ENCODE measurements around the gene CUTA.

The CUTA gene

DNA sequence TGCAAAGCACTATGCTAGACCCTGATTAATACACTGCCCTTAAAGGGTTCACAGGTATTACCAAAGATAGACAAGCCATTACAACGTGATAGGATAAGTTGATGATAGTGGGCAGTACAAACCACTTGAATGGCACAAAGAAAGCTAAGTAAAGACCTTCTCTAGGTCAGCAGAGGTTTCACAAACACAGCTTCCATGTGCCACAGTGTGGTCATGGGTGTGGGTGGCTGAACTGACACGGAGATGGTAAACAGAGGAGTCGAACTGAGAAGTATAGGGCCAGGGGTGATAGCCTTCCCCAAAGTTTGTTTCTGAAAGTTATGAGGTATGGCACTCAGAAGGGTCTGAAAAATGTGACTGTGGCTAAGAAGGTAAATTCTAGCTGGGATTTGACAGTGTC lies 40.8 kb upstream of the CUTA start:
- Histone ChIP-seq H3K4me3 (ENCODE audit: low read length) (no peak overlapping the region), H3K4me2 (ENCODE audit: low read length) (no peak overlapping the region), H3K27me3 (ENCODE audit: low read depth, low read length) (no peaks in the 10 kb centered on the region), H3K4me1 (ENCODE audit: low read length) (peaks cover 6% of the 10 kb centered on the region; the same call in 1 of the 2 replicates), H3K9ac (ENCODE audit: low read length) (no peak overlapping the region), H3K27ac (ENCODE audit: low read length) (no peak overlapping the region), H2AFZ (ENCODE audit: low read depth, low read length) (no peak overlapping the region), H3K79me2 (ENCODE audit: low read length) (peaks cover 14% of the 10 kb centered on the region), H3K9me3 (ENCODE audit: insufficient read depth, low read length) (no peaks in the 10 kb centered on the region), H4K20me1 (ENCODE audit: insufficient read depth, low read length) (no peaks in the 10 kb centered on the region), H3K36me3 (replicated peaks; ENCODE audit: low read depth, low read length) (peaks cover 5% of the 10 kb centered on the region)
- TF ChIP-seq, protein P1, sequence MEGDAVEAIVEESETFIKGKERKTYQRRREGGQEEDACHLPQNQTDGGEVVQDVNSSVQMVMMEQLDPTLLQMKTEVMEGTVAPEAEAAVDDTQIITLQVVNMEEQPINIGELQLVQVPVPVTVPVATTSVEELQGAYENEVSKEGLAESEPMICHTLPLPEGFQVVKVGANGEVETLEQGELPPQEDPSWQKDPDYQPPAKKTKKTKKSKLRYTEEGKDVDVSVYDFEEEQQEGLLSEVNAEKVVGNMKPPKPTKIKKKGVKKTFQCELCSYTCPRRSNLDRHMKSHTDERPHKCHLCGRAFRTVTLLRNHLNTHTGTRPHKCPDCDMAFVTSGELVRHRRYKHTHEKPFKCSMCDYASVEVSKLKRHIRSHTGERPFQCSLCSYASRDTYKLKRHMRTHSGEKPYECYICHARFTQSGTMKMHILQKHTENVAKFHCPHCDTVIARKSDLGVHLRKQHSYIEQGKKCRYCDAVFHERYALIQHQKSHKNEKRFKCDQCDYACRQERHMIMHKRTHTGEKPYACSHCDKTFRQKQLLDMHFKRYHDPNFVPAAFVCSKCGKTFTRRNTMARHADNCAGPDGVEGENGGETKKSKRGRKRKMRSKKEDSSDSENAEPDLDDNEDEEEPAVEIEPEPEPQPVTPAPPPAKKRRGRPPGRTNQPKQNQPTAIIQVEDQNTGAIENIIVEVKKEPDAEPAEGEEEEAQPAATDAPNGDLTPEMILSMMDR (IDR thresholded peaks at IDR 0.05; ENCODE audit: low read depth, low read length): no peak
- TF ChIP-seq EZH2phosphoT487 (IDR thresholded peaks at IDR 0.05; ENCODE audit: low read depth): no peak

DNA sequence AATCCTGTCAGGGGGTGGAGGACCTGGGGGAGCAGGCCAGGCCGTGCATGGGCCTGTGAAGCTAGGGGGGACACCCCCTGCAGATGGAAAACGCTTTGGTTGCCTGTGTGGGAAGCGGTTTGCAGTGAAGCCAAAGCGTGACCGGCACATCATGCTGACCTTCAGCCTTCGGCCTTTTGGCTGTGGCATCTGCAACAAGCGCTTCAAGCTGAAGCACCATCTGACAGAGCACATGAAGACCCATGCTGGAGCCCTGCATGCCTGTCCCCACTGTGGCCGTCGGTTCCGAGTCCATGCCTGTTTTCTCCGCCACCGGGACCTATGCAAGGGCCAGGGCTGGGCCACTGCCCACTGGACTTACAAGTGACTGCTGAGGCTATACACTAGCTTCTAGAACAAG lies 38.2 kb upstream of the CUTA start:
- Histone ChIP-seq H3K36me3 (replicated peaks; ENCODE audit: low read depth, low read length) (peaks cover 5% of the 10 kb centered on the region), H4K20me1 (ENCODE audit: insufficient read depth, low read length) (no peaks in the 10 kb centered on the region), H3K27me3 (ENCODE audit: low read depth, low read length) (no peaks in the 10 kb centered on the region), H3K9ac (ENCODE audit: low read length) (no peak overlapping the region), H3K4me2 (ENCODE audit: low read length) (no peak overlapping the region), H3K27ac (ENCODE audit: low read length) (no peak overlapping the region), H3K79me2 (ENCODE audit: low read length) (peaks cover 17% of the 10 kb centered on the region), H3K4me3 (ENCODE audit: low read length) (no peak overlapping the region), H3K4me1 (ENCODE audit: low read length) (peaks cover 6% of the 10 kb centered on the region; the same call in 1 of the 2 replicates), H2AFZ (ENCODE audit: low read depth, low read length) (no peak overlapping the region), H3K9me3 (ENCODE audit: insufficient read depth, low read length) (no peaks in the 10 kb centered on the region)
- no peak for TF ChIP-seq EZH2phosphoT487 (IDR thresholded peaks at IDR 0.05; ENCODE audit: low read depth)
- TF ChIP-seq, protein P1 (IDR thresholded peaks at IDR 0.05; ENCODE audit: low read depth, low read length): no peak

- H3K9ac ChIP-seq (ENCODE audit: low read length): peak overlapping the region; percentile 75
- H3K9me3 ChIP-seq (ENCODE audit: insufficient read depth, low read length): no peaks in the 10 kb centered on the region
- H3K27me3 ChIP-seq (ENCODE audit: low read depth, low read length): no peaks in the 10 kb centered on the region
- no peak overlapping the region for H3K27ac ChIP-seq (ENCODE audit: low read length)
- peak overlapping the region; percentile 94 for H3K4me3 ChIP-seq (ENCODE audit: low read length)
- H3K4me1 ChIP-seq (ENCODE audit: low read length): peaks cover 6% of the 10 kb centered on the region; the same call in 1 of the 2 replicates
- H3K4me2 ChIP-seq (ENCODE audit: low read length): peak overlapping the region; percentile 88
- no peak overlapping the region for H2AFZ ChIP-seq (ENCODE audit: low read depth, low read length)
- peaks cover 5% of the 10 kb centered on the region for H3K36me3 ChIP-seq (replicated peaks; ENCODE audit: low read depth, low read length)
- peaks cover 17% of the 10 kb centered on the region for H3K79me2 ChIP-seq (ENCODE audit: low read length)
- H4K20me1 ChIP-seq (ENCODE audit: insufficient read depth, low read length): no peaks in the 10 kb centered on the region
- no peak for TF ChIP-seq EZH2phosphoT487 (IDR thresholded peaks at IDR 0.05; ENCODE audit: low read depth)
- TF ChIP-seq, protein P1 (IDR thresholded peaks at IDR 0.05; ENCODE audit: low read depth, low read length): no peak
Observed at GRCh38 chr6:33455051-33455450, 37.1 kb upstream of the CUTA start.

DNA sequence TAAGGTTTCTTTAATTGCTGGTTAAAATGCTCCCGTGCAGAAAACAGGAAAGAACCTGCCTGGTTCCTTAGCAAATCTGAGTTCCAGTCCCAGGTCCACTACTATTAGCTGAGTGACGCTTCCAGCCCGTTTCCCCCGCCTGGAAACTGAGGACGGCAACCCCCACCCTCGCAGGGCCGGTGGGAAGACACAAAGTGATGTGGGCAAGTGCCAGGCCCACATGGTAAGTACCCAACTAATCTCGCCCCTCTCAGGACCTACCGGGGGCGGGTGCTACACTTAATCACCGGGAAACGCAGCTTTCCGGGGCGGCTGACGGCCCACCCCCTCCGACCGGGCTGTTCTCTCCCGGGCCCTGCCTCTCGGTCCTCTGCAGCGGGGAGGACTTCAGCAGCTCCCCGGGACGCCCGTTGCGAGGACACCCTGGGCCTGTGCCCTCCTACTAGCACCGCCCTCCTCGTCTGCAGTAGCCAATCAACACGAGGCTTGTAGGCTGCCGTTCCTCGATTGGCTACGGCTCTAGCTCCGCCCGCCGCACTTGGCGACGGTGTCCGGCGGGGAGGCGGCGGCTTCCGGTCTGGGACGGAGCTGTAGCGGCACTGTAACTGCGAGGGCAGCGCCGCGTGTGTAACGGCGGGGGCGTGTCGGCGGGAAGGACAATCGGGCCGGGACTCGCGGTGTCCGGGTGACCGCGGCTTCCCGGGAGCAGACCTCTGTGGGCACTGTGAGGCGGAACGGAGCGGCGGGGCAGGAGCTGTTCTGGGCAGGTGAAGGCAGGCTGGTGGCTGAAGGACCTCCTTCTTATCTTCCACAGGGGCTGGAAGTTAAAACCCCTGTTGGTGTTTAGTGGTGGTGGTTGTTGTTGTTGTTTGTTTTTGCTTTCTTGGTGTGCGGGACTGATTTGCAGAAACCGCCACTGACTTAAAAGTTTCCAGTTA lies 36.4 kb upstream of the CUTA start, which contains the start of gene ZBTB9:
Gene ZBTB9 (plus strand): TSS at position 568 of the 938 bp plus-strand sequence. CDS start 525 bp downstream, outside the sequence.
- no peak for TF ChIP-seq EZH2phosphoT487 (IDR thresholded peaks at IDR 0.05; ENCODE audit: low read depth)
- TF ChIP-seq, protein P1 (IDR thresholded peaks at IDR 0.05; ENCODE audit: low read depth, low read length): no peak
- Histone ChIP-seq H3K36me3 (replicated peaks; ENCODE audit: low read depth, low read length) (peaks cover 5% of the 10 kb centered on the region), H3K27ac (ENCODE audit: low read length) (0 out of 2 replicates have a peak within 1 kb of the TSS, but pooled peaks have one; percentile 5), H3K79me2 (ENCODE audit: low read length) (peaks cover 17% of the 10 kb centered on the region), H3K9ac (ENCODE audit: low read length) (peak within 1 kb of the TSS; percentile 85), H4K20me1 (ENCODE audit: insufficient read depth, low read length) (no peaks in the 10 kb centered on the region), H3K9me3 (ENCODE audit: insufficient read depth, low read length) (no peaks in the 10 kb centered on the region), H3K4me2 (ENCODE audit: low read length) (peak within 1 kb of the TSS; percentile 88), H2AFZ (ENCODE audit: low read depth, low read length) (0 out of 2 replicates have a peak within 1 kb of the TSS, but pooled peaks have one; percentile 50), H3K4me1 (ENCODE audit: low read length) (peaks cover 6% of the 10 kb centered on the region; the same call in 1 of the 2 replicates), H3K27me3 (ENCODE audit: low read depth, low read length) (no peaks in the 10 kb centered on the region), H3K4me3 (ENCODE audit: low read length) (peak within 1 kb of the TSS; percentile 94)
